ENCODE results near the gene DPEP2NB.
"Not testable (repeated sequence)": the region's sequence is repeated elsewhere in the genome, so short reads cannot be mapped to it uniquely, and the experiment has no call there.

Gene DPEP2NB

GRCh38 chr16:68009872-68010271, 5.8 kb downstream of the DPEP2NB start:
- DNase-seq: not testable (repeated sequence)

- DNase-seq: no peak
Measured at GRCh38 chr16:68009157-68009735, 6.5 kb downstream of the DPEP2NB start.

- peak; percentile 69 to 72 for DNase-seq
Measured at GRCh38 chr16:68005786-68006286, 9.9 kb downstream of the DPEP2NB start.

- DNase-seq: no peak
Measured at GRCh38 chr16:68005211-68005610, 10.5 kb downstream of the DPEP2NB start.

GRCh38 chr16:68003031-68003430, 12.7 kb downstream of the DPEP2NB start:
- no peak for DNase-seq

- no peak for DNase-seq
Measured at GRCh38 chr16:68000450-68000849, 15.3 kb downstream of the DPEP2NB start.

- peak; percentile 38 to 58 for DNase-seq
Measured at GRCh38 chr16:67999985-68000384, 15.7 kb downstream of the DPEP2NB start.

GRCh38 chr16:67998779-67999688, 16.7 kb downstream of the DPEP2NB start, which contains the start of gene DPEP2:
Gene DPEP2 (minus strand): TSS chr16:67999484. CDS start chr16:67993212, 6,272 bp downstream.
- peak; percentile 39 to 59 for DNase-seq

GRCh38 chr16:67998231-67998778, 17.4 kb downstream of the DPEP2NB start:
- DNase-seq: not testable (repeated sequence)

- DNase-seq: no peak
Measured at GRCh38 chr16:67996666-67997065, 19.0 kb downstream of the DPEP2NB start.

- no peak for DNase-seq
Measured at GRCh38 chr16:67995423-67995822, 20.3 kb downstream of the DPEP2NB start.

- DNase-seq: not testable (repeated sequence)
Measured at GRCh38 chr16:67994040-67994408, 21.7 kb downstream of the DPEP2NB start.

GRCh38 chr16:67993207-67994039, 22.3 kb downstream of the DPEP2NB start:
- DNase-seq: peak; percentile 77 to 80

- no peak for DNase-seq
Measured at GRCh38 chr16:67992661-67993206, 23.0 kb downstream of the DPEP2NB start.

- no peak for DNase-seq
Measured at GRCh38 chr16:67990018-67990386, 25.7 kb downstream of the DPEP2NB start.

- no peak for DNase-seq
Measured at GRCh38 chr16:67989322-67990017, 26.2 kb downstream of the DPEP2NB start.

GRCh38 chr16:67988675-67989074, 27.0 kb downstream of the DPEP2NB start:
- no peak for DNase-seq

- no peak for DNase-seq
Measured at GRCh38 chr16:67987460-67988160, 28.1 kb downstream of the DPEP2NB start.

- no peak for DNase-seq
Measured at GRCh38 chr16:67986949-67987348, 28.8 kb downstream of the DPEP2NB start.

- DNase-seq: no peak
Measured at GRCh38 chr16:67982011-67982696, 33.6 kb downstream of the DPEP2NB start.

Data from Kasumi-1 (cell line).